Suprapubic skin (tissue), 4 donors: ENCODE results near the gene GNL1. TPM values are rescaled to one million over a fixed set of nuclear protein-coding genes. Genes with fewer than 3 reads are reported as not detected.
"Not testable (repeated sequence)": the region's sequence is repeated elsewhere in the genome, so short reads cannot be mapped to it uniquely, and the experiment has no call there.

ENCODE experiments used
- DNase-seq, 2 donors: peaks; one replicate each; pipeline ENCODE4 v3.0.0-alpha.2; 2019; ENCODE audit warnings: low spot score in 2 of 2
- H3K27ac ChIP-seq: fragments of 200-600 bp; sonication (generic); one replicate; pipeline ENCODE4 v1.5.1; 2019
- H3K27me3 ChIP-seq: fragments of 200-600 bp; sonication (generic); one replicate; pipeline ENCODE4 v1.5.1; 2019
- H3K36me3 ChIP-seq: fragments of 200-600 bp; sonication (generic); one replicate; pipeline ENCODE4 v1.5.1; 2019
- H3K4me1 ChIP-seq: fragments of 200-600 bp; sonication (generic); one replicate; pipeline ENCODE4 v1.5.1; 2019
- H3K4me3 ChIP-seq: fragments of 200-600 bp; sonication (generic); one replicate; pipeline ENCODE4 v1.5.1; 2019; ENCODE audit warnings: mild to moderate bottlenecking
- H3K9me3 ChIP-seq: fragments of 200-600 bp; sonication (generic); one replicate; pipeline ENCODE4 v1.5.1; 2019
- EP300 ChIP-seq: sonication (generic); formaldehyde crosslinking; IDR thresholded peaks from one replicate; pipeline ENCODE4 v1.6.1; 2017; ENCODE audit warnings: antibody characterized with exemption
- POLR2A ChIP-seq, 2 donors: fragments of 450-650 bp; IDR thresholded peaks; one replicate each; pipeline ENCODE4 v1.6.1; 2017; ENCODE audit warnings: antibody characterized with exemption in 2 of 2, mild to moderate bottlenecking in 2 of 2, moderate library complexity in 2 of 2
- POLR2AphosphoS5 ChIP-seq, 3 donors: sonication (generic); formaldehyde crosslinking; IDR thresholded peaks; one replicate each; pipeline ENCODE4 v1.6.1; 2017; ENCODE audit warnings: antibody characterized with exemption in 3 of 3
- WGBS: methylation state at CpG from one replicate; pipeline ENCODE4 v1.1.5; 2018; 5-methylcytosine and 5-hydroxymethylcytosine counted together
- total RNA-seq, 4 donors: library from RNA; depleted of rRNA; stranded (reverse); fragments of >200 nt; gene quantifications; one replicate each; pipeline ENCODE4 v1.1.0, GENCODE V29; 2016
- TF ChIP-seq, protein P1 (sequence below), 2 donors: fragments of 200-600 bp in 1 of 2; fragments of 450-650 bp in 1 of 2; sonication (generic) in 1 of 2; IDR thresholded peaks; one replicate each; pipeline ENCODE4 v1.5.1; 2016 to 2019; ENCODE audit warnings: antibody characterized with exemption in 2 of 2, mild to moderate bottlenecking in 1 of 2, moderate library complexity in 1 of 2

GNL1 gene
- total RNA-seq, 4 donors from 2014 or later: 33.9 to 58.9 (median 38.9) TPM

DNA sequence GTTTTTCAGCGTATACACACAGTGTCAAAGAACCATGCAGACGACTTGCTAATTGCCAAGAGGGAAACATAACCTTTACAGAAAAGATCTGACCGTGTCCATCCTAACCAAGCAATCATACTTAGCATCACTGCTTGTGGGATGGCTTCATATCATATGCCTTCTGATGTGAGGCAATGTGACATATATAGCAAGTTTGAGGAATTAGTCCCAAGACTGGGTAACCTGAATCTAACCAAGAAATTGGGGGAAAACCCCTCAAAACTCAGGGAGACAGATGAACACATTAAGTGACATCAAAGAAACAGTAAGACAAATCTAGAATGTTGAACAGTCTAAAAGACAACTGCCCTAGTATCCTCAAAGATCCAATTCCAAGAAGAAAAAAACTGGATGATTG, 18.4 kb downstream of the GNL1 start:
- Histone ChIP-seq H3K4me3 (no peak overlapping the region), H3K9me3 (no peaks in the 10 kb centered on the region), H3K4me1 (peaks cover 8% of the 10 kb centered on the region), H3K27ac (no peak overlapping the region), H3K27me3 (no peaks in the 10 kb centered on the region), H3K36me3 (no peaks in the 10 kb centered on the region)
- DNase-seq: no peak
- TF ChIP-seq EP300 (no peak), POLR2AphosphoS5 (IDR thresholded peaks at IDR 0.05) (no peak), POLR2A (IDR thresholded peaks at IDR 0.05) (no peak)
- TF ChIP-seq, protein P1, sequence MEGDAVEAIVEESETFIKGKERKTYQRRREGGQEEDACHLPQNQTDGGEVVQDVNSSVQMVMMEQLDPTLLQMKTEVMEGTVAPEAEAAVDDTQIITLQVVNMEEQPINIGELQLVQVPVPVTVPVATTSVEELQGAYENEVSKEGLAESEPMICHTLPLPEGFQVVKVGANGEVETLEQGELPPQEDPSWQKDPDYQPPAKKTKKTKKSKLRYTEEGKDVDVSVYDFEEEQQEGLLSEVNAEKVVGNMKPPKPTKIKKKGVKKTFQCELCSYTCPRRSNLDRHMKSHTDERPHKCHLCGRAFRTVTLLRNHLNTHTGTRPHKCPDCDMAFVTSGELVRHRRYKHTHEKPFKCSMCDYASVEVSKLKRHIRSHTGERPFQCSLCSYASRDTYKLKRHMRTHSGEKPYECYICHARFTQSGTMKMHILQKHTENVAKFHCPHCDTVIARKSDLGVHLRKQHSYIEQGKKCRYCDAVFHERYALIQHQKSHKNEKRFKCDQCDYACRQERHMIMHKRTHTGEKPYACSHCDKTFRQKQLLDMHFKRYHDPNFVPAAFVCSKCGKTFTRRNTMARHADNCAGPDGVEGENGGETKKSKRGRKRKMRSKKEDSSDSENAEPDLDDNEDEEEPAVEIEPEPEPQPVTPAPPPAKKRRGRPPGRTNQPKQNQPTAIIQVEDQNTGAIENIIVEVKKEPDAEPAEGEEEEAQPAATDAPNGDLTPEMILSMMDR (IDR thresholded peaks at IDR 0.05): no peak
- WGBS: 87% methylated on average over 3 of the region's 3 CpGs

DNA sequence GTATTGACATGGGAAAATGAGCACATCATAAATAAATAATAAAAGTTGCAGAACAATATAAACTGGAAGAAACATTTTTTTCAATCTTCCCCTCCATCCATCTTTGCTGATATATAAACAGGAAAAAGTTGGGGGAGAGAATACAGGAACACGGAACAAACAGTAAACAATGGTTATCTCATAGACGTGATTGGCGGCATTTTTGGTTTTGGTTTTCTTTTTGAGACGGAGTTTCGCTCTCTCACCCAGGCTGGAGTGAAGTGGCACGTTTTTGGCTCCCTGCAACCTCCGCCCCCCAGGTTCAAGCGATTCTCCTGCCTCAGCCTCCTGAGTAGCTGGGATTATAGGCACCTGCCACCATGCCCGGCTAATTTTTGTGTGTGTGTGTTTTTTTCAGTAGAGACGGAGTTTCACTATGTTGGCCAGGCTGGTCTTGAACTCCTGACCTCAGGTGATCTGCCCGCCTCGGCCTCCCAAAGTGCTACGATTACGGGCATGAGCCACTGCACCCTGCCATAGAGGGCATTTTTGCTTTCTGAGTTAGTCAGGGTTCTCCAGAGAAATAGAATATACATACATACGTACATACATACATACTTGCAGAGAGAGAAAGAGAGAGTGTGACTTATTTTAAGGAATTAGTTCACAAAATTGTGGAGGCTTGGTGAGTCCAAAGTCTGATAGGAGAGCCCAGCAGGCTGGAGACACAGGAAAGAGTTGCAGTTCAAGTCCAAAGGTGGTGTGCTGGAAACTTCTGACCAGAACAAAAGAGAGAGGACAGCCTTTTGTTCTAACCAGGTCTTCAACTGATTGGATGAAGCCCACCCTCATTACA, 22.6 kb downstream of the GNL1 start:
- Histone ChIP-seq H3K9me3 (no peaks in the 10 kb centered on the region), H3K4me3 (no peak overlapping the region), H3K4me1 (no peaks in the 10 kb centered on the region), H3K36me3 (no peaks in the 10 kb centered on the region), H3K27ac (no peak overlapping the region), H3K27me3 (no peaks in the 10 kb centered on the region)
- TF ChIP-seq EP300 (no peak), POLR2AphosphoS5 (IDR thresholded peaks at IDR 0.05) (no peak), POLR2A (IDR thresholded peaks at IDR 0.05) (no peak)
- TF ChIP-seq, protein P1 (IDR thresholded peaks at IDR 0.05): no peak
- no peak for DNase-seq
- 82% methylated on average over 15 of the region's 15 CpGs for WGBS

DNA sequence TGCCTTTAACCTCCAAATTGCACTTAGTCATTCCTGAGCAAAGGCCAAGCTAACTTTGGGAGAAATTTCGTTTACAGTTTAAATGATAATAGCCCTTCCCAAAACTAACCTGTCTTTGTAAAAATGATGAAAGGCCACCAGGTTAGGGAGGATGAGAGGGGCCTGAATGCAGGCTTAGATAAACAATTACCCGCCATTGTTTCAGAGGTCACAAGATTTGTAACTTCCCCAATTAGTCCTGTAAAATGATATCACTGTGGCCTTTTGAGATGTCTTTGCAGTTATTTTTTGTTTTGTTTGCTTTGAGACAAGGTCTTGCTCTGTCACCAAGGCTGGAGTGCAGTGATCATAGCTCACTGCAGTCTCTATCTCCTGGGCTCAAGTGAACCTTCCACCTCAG, 26.3 kb downstream of the GNL1 start:
- no peaks in the 10 kb centered on the region for H3K9me3 ChIP-seq
- DNase-seq: no peak
- H3K4me1 ChIP-seq: peaks cover 12% of the 10 kb centered on the region
- H3K27me3 ChIP-seq: no peaks in the 10 kb centered on the region
- H3K27ac ChIP-seq: no peak overlapping the region
- no peaks in the 10 kb centered on the region for H3K36me3 ChIP-seq
- no peak overlapping the region for H3K4me3 ChIP-seq
- TF ChIP-seq, protein P1 (IDR thresholded peaks at IDR 0.05): no peak
- TF ChIP-seq POLR2A (IDR thresholded peaks at IDR 0.05) (no peak), POLR2AphosphoS5 (IDR thresholded peaks at IDR 0.05) (no peak), EP300 (no peak)
- 77% methylated on average over 2 of the region's 2 CpGs for WGBS

DNA sequence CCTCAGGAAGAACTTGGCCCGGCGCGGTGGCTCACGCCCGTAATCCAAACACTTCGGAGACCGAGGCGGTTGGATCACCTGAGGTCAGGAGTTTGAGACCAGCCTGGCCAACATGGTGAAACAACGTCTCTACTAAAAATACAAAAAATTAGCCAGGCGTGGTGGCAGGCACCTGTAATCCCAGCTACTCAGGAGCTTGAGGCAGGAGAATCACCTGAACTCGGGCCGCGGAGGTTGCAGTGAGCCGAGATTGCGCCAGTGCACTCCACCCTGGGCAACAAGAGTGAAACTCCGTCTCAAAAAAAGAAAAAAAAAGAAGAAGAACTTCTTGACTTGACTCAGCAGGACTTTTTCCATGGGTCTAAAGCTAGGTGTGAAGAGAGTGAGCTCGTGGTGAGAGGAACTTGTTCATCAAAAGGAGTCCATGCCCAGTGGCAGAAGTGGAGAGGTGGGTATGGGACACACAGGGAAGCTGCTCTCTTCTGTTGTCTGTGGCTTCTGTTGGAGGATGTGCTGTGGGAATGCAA, 26.9 kb downstream of the GNL1 start:
- not testable (repeated sequence) for H3K27ac ChIP-seq, H3K4me3 ChIP-seq, DNase-seq, H3K36me3 ChIP-seq, H3K27me3 ChIP-seq, H3K9me3 ChIP-seq
- H3K4me1 ChIP-seq: peaks cover 12% of the 10 kb centered on the region
- WGBS: 86% methylated on average over 17 of the region's 17 CpGs

DNA sequence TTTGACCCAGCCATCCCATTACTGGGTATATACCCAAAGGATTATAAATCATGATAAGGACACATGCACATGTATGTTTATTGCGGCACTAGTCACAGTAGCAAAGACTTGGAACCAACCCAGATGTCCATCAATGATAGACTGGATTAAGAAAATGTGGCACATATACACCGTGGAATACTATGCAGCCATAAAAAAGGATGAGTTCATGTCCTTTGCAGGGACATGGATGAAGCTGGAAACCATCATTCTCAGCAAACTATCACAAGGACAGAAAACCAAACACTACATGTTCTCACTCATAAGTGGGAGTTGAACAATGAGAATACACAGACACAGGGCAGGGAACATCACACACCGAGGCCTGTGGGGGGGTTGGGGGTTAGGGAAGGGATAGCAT, 29.8 kb downstream of the GNL1 start:
- not testable (repeated sequence) for H3K4me3 ChIP-seq, H3K27me3 ChIP-seq, H3K27ac ChIP-seq, H3K9me3 ChIP-seq, H3K36me3 ChIP-seq, DNase-seq
- H3K4me1 ChIP-seq: peaks cover 19% of the 10 kb centered on the region
- WGBS: 96% methylated on average over 3 of the region's 3 CpGs

DNA sequence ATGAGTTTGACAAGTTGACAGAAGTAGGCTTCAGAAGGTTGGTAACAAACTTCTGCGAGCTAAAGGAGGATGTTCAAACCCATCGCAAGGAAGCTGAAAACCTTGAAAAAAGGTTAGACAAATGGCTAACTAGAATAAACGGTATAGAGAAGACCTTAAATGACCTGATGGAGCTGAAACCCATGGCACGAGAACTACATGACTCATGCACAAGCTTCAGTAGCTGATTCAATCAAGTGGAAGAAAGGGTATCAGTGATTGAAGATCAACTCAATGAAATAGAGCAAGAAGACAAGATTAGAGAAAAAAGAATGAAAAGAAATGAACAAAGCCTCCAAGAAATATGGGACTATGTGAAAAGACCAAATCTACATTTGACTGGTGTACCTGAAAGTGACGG, 34.3 kb downstream of the GNL1 start:
- H3K9me3 ChIP-seq, H3K27me3 ChIP-seq, H3K36me3 ChIP-seq, H3K4me3 ChIP-seq, DNase-seq: not testable (repeated sequence)
- 72% methylated on average over 5 of the region's 5 CpGs for WGBS
- peaks cover 31% of the 10 kb centered on the region for H3K4me1 ChIP-seq
- peak overlapping the region; percentile 60 for H3K27ac ChIP-seq

DNA sequence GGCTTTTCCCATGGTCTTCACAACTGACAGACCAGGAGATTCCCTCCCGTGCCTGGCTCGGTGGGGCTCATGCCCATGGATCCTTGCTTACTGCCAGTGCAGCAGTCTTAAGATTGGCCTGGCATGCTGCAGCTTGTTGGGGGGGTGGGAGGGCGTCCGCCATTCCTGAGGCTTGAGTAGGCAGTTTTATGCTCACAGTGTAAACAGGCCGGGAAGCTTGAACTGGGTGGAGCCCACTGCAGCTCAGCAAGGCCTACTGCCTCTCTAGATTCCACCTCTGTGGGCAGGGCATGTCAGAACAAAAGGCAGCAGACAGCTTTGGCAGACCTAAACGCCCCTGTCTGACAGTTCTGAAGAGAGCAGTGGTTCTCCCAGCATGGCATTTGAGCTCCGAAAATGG, 35.2 kb downstream of the GNL1 start:
- 67% methylated on average over 5 of the region's 7 CpGs for WGBS
- peaks cover 36% of the 10 kb centered on the region for H3K4me1 ChIP-seq
- not testable (repeated sequence) for H3K27me3 ChIP-seq, H3K36me3 ChIP-seq, H3K9me3 ChIP-seq, H3K4me3 ChIP-seq, DNase-seq
- peak overlapping the region; percentile 83 for H3K27ac ChIP-seq
